NCI-H1930 (cell line): ENCODE measurements around the gene GPATCH2L.

Source experiments
- DNase-seq, 2 experiments: peaks; one replicate each; lab custom pipeline; 2025; lab: John Stamatoyannopoulos, UW

The GPATCH2L gene

GRCh38 chr14:76151398-76152332, at the start of gene GPATCH2L:
GPATCH2L (plus strand) TSS chr14:76151922; CDS start chr14:76154364, 2,442 bp downstream.
- peak; percentile 86 to 94 for DNase-seq

GRCh38 chr14:76104802-76105355, 46.8 kb upstream of the GPATCH2L start:
- no peak for DNase-seq

- no peak for DNase-seq
Observed at GRCh38 chr14:76106188-76106587, 45.5 kb upstream of the GPATCH2L start.

- no peak for DNase-seq
Observed at GRCh38 chr14:76109087-76109880, 42.4 kb upstream of the GPATCH2L start.

- no peak for DNase-seq
Observed at GRCh38 chr14:76112889-76113624, 38.7 kb upstream of the GPATCH2L start.

- no peak for DNase-seq
Observed at GRCh38 chr14:76113691-76114090, 38.0 kb upstream of the GPATCH2L start.

- DNase-seq: no peak
Observed at GRCh38 chr14:76115010-76115422, 36.7 kb upstream of the GPATCH2L start.

- no peak for DNase-seq
Observed at GRCh38 chr14:76117789-76118484, 33.8 kb upstream of the GPATCH2L start.

GRCh38 chr14:76118594-76118993, 33.1 kb upstream of the GPATCH2L start:
- DNase-seq: no peak

GRCh38 chr14:76121089-76121748, 30.5 kb upstream of the GPATCH2L start:
- no peak for DNase-seq

- DNase-seq: no peak
Observed at GRCh38 chr14:76123426-76124225, 28.1 kb upstream of the GPATCH2L start.

- DNase-seq: no peak
Observed at GRCh38 chr14:76125511-76125910, 26.2 kb upstream of the GPATCH2L start.

GRCh38 chr14:76126076-76126475, 25.6 kb upstream of the GPATCH2L start:
- DNase-seq: no peak

- no peak for DNase-seq
Observed at GRCh38 chr14:76129851-76130576, 21.7 kb upstream of the GPATCH2L start.

GRCh38 chr14:76131071-76131965, 20.4 kb upstream of the GPATCH2L start:
- DNase-seq: no peak

GRCh38 chr14:76133103-76133502, 18.6 kb upstream of the GPATCH2L start:
- DNase-seq: no peak

GRCh38 chr14:76134231-76134630, 17.5 kb upstream of the GPATCH2L start:
- DNase-seq: no peak

- DNase-seq: no peak
Observed at GRCh38 chr14:76135722-76136121, 16.0 kb upstream of the GPATCH2L start.
